NT2/D1 (cell line): ENCODE results near the gene PRKG1.
"Not testable (repeated sequence)": the region's sequence is repeated elsewhere in the genome, so short reads cannot be mapped to it uniquely, and the experiment has no call there.

Source experiments
- DNase-seq: peaks from one replicate; pipeline ENCODE4 v3.0.0-alpha.2; 2011; ENCODE audit warnings: low read depth, low spot score
- H3K27me3 ChIP-seq: 2 replicates; pipeline ENCODE4 v1.6.0; 2011; ENCODE audit warnings: mild to moderate bottlenecking; ENCODE audit not compliant: insufficient read length, insufficient read depth
- H3K36me3 ChIP-seq: 2 replicates; pipeline ENCODE4 v1.6.1; 2011; ENCODE audit warnings: mild to moderate bottlenecking, low read length, mixed read lengths; ENCODE audit not compliant: insufficient read depth, insufficient read length
- H3K4me1 ChIP-seq: 2 replicates; pipeline ENCODE4 v1.5.1; 2011; ENCODE audit not compliant: insufficient read depth, insufficient read length
- H3K4me3 ChIP-seq: 2 replicates; pipeline ENCODE4 v1.5.1; 2011; ENCODE audit warnings: low read depth; ENCODE audit not compliant: insufficient read length
- H3K9ac ChIP-seq: 2 replicates; pipeline ENCODE4 v1.6.0; 2011; ENCODE audit warnings: low read depth; ENCODE audit not compliant: insufficient read length
- H3K9me3 ChIP-seq: 2 replicates; pipeline ENCODE4 v1.5.1; 2011; ENCODE audit warnings: mild to moderate bottlenecking, low read length; ENCODE audit not compliant: insufficient read depth
- SUZ12 ChIP-seq: IDR thresholded peaks from 2 replicates; pipeline ENCODE4 v1.6.1; 2011; ENCODE audit not compliant: insufficient read length, insufficient read depth; ENCODE audit errors: extremely low read depth
- YY1 ChIP-seq: IDR thresholded peaks from 2 replicates; pipeline ENCODE4 v1.6.1; 2011; ENCODE audit not compliant: insufficient read length, insufficient read depth
- ZNF274 ChIP-seq: IDR thresholded peaks from 2 replicates; pipeline ENCODE4 v1.6.1; 2011; ENCODE audit warnings: mild to moderate bottlenecking, low read depth, low read length

PRKG1 gene

DNA sequence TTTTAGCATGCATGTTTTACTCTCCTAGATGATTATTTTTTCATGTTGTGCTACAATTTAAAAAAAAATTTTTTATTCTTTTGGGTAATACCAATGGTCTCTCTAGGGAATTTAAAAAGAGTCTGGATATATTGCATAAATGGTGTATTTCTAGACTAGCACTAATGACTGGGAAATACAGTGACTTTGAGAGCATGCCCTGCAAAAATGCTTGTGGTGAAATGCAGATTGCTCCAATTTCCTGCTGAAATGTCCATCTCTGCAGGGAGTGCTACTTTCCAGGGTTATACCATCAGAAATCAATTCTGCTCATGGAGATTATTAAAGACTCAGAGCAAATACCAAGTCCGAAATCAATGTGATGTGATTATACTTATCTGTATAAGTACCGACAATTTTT is 186.1 kb downstream of the PRKG1 start:
- Histone ChIP-seq H3K4me3 (no peak overlapping the region), H3K4me1 (no peaks in the 10 kb centered on the region), H3K9ac (no peak overlapping the region), H3K9me3 (no peaks in the 10 kb centered on the region), H3K27me3 (no peaks in the 10 kb centered on the region), H3K36me3 (no peaks in the 10 kb centered on the region)
- TF ChIP-seq ZNF274 (no peak), YY1 (no peak), SUZ12 (no peak)
- DNase-seq: no peak

- Histone ChIP-seq H3K9ac (no peak overlapping the region), H3K4me1 (no peaks in the 10 kb centered on the region), H3K36me3 (no peaks in the 10 kb centered on the region), H3K9me3 (no peaks in the 10 kb centered on the region; the same call in 1 of the 2 replicates), H3K4me3 (no peak overlapping the region), H3K27me3 (no peaks in the 10 kb centered on the region)
- TF ChIP-seq SUZ12 (no peak), YY1 (no peak), ZNF274 (no peak)
- no peak for DNase-seq
These were observed 192.2 kb downstream of the PRKG1 start for GRCh38 chr10:51266496-51266895.

- H3K9ac ChIP-seq, H3K4me3 ChIP-seq, H3K9me3 ChIP-seq, DNase-seq, H3K36me3 ChIP-seq, H3K27me3 ChIP-seq, H3K4me1 ChIP-seq: not testable (repeated sequence)
These were observed 193.8 kb downstream of the PRKG1 start for GRCh38 chr10:51267980-51268570.

GRCh38 chr10:51269821-51270220 is 195.5 kb downstream of the PRKG1 start:
- TF ChIP-seq SUZ12 (no peak), YY1 (no peak)
- Histone ChIP-seq H3K27me3 (no peaks in the 10 kb centered on the region), H3K4me3 (no peak overlapping the region), H3K9ac (no peak overlapping the region), H3K9me3 (no peaks in the 10 kb centered on the region; the same call in 1 of the 2 replicates), H3K4me1 (no peaks in the 10 kb centered on the region), H3K36me3 (no peaks in the 10 kb centered on the region)
- DNase-seq: no peak

DNA sequence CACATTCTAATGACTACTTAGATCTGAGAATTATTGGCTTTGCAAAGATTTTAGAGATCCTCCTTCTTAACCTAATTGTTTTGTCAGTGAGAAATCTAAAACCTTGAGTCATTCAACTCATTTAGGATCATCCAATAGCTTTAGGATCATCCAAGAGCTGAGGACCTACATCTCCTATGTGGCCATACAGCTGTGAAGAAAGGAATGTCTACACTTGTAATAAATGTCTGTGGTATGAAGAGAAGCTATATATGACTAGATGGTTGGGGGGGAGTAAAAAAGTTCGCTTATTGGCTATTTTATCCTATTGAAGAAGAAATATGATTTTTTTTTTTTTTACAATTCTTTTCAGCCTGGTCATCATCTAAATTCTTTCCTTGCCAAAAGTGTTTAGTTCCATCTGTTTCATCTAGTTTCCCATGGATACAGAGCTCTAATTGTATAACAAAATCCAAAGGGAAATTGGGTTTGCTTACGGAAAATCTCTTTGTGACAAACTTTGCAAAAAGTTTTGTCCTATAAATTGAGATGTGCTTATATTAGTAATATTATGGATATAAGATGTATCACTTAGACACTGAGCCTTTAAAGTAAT is 196.7 kb downstream of the PRKG1 start:
- Histone ChIP-seq H3K36me3 (no peaks in the 10 kb centered on the region), H3K4me3 (no peak overlapping the region), H3K27me3 (no peaks in the 10 kb centered on the region), H3K4me1 (no peaks in the 10 kb centered on the region), H3K9ac (no peak overlapping the region), H3K9me3 (no peaks in the 10 kb centered on the region; the same call in 1 of the 2 replicates)
- DNase-seq: no peak
- TF ChIP-seq ZNF274 (no peak), SUZ12 (no peak), YY1 (no peak)

DNA sequence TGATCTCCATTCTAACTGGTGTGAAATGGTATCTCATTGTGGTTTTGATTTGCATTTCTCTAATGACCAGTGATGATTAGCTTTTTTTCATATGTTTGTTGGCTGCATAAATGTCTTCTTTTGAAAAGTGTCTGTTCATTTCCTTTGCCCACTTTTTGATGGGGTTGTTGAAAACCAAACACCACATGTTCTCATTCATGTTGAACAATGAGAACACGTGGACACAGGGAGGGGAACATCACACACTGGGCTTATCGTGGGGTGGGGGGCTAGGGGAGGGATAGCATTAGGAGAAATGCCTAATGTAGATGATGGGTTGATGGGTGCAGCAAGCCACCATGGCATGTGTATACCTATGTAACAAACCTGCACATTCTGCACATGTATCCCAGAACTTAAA is 197.8 kb downstream of the PRKG1 start:
- not testable (repeated sequence) for H3K36me3 ChIP-seq, DNase-seq, H3K27me3 ChIP-seq, H3K9ac ChIP-seq, H3K4me1 ChIP-seq, H3K4me3 ChIP-seq, H3K9me3 ChIP-seq

DNA sequence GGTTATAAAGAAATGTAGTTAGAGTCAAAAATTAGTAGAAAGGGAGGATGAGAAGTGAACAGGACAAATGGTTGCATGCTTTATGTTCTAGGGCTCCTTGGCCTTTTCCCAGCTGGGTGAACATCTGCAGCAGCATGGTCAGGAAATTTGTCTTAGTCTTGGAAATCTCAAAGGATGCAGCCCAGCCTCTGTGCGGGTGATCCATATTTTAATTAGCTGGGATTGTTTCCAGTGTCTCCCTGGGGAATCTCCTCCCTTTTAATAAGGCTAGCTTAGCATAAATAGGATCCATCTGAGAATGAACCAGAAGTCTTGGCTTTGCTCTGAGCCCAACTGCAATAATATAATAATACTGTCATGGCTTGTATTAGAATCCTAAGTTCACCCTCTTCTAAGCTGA is 198.3 kb downstream of the PRKG1 start:
- H3K27me3 ChIP-seq: no peaks in the 10 kb centered on the region
- no peak for DNase-seq
- H3K4me3 ChIP-seq: no peak overlapping the region
- H3K9me3 ChIP-seq: no peaks in the 10 kb centered on the region; the same call in 1 of the 2 replicates
- no peaks in the 10 kb centered on the region for H3K4me1 ChIP-seq
- TF ChIP-seq SUZ12: no peak
- TF ChIP-seq YY1: no peak
- no peak for TF ChIP-seq ZNF274
- no peak overlapping the region for H3K9ac ChIP-seq
- no peaks in the 10 kb centered on the region for H3K36me3 ChIP-seq

- Histone ChIP-seq H3K36me3 (no peaks in the 10 kb centered on the region), H3K4me1 (no peaks in the 10 kb centered on the region), H3K9ac (no peak overlapping the region), H3K4me3 (no peak overlapping the region), H3K9me3 (no peaks in the 10 kb centered on the region; the same call in 1 of the 2 replicates), H3K27me3 (no peaks in the 10 kb centered on the region)
- DNase-seq: no peak
- no peak for TF ChIP-seq SUZ12
- TF ChIP-seq ZNF274: no peak
- TF ChIP-seq YY1: no peak
These were observed 199.3 kb downstream of the PRKG1 start for GRCh38 chr10:51273574-51273973.

- not testable (repeated sequence) for H3K4me3 ChIP-seq, DNase-seq, H3K9ac ChIP-seq
These were observed 201.8 kb downstream of the PRKG1 start for GRCh38 chr10:51276097-51276496.

GRCh38 chr10:51281387-51281786 is 207.1 kb downstream of the PRKG1 start:
- not testable (repeated sequence) for H3K4me3 ChIP-seq, H3K9ac ChIP-seq, H3K36me3 ChIP-seq, DNase-seq, H3K9me3 ChIP-seq, H3K4me1 ChIP-seq, H3K27me3 ChIP-seq

More at GRCh38 chr10:51276097-51276496, 201.8 kb downstream of the PRKG1 start:
- not testable (repeated sequence) for H3K27me3 ChIP-seq, H3K9me3 ChIP-seq, H3K36me3 ChIP-seq, H3K4me1 ChIP-seq
